Measurements from ENCODE around the gene ALDH3B1.

ALDH3B1 gene

DNA sequence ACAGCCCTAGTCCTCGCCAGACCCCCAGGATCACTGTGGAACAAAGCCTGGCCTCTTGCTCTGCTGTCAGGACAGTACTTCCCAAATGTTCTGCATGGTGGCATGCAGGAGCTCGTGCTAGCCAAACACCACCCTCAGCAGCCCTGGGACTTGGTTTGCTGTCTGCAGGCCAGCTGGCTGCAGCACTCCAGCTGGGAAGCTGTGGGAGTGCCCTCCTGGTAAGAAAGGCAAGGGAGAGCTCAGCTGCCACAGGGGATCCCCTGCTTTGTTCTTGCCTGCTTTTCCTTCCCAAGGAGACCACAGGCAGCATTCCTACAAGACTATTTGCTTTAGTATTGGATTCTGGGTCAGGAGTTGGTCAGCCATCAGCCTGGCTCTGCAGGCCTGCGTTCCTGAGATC is 56.6 kb downstream of the ALDH3B1 start:
- TF ChIP-seq, protein P1, sequence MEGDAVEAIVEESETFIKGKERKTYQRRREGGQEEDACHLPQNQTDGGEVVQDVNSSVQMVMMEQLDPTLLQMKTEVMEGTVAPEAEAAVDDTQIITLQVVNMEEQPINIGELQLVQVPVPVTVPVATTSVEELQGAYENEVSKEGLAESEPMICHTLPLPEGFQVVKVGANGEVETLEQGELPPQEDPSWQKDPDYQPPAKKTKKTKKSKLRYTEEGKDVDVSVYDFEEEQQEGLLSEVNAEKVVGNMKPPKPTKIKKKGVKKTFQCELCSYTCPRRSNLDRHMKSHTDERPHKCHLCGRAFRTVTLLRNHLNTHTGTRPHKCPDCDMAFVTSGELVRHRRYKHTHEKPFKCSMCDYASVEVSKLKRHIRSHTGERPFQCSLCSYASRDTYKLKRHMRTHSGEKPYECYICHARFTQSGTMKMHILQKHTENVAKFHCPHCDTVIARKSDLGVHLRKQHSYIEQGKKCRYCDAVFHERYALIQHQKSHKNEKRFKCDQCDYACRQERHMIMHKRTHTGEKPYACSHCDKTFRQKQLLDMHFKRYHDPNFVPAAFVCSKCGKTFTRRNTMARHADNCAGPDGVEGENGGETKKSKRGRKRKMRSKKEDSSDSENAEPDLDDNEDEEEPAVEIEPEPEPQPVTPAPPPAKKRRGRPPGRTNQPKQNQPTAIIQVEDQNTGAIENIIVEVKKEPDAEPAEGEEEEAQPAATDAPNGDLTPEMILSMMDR (IDR thresholded peaks at IDR 0.05; ENCODE audit: control insufficient read depth, insufficient read depth, low read depth, low read length, missing control alignments), result no peak
- DNase-seq (ENCODE audit: low read depth), result peak; percentile 13
- no peak overlapping the region for H3K4me3 ChIP-seq (ENCODE audit: control insufficient read depth, low read depth, low read length)

GRCh38 chr11:68067991-68068390 is 57.9 kb downstream of the ALDH3B1 start:
- DNase-seq (ENCODE audit: low read depth), result no peak
- H3K4me3 ChIP-seq (ENCODE audit: control insufficient read depth, low read depth, low read length), result no peak overlapping the region
- TF ChIP-seq, protein P1 (IDR thresholded peaks at IDR 0.05; ENCODE audit: control insufficient read depth, insufficient read depth, low read depth, low read length, missing control alignments), result no peak

DNA sequence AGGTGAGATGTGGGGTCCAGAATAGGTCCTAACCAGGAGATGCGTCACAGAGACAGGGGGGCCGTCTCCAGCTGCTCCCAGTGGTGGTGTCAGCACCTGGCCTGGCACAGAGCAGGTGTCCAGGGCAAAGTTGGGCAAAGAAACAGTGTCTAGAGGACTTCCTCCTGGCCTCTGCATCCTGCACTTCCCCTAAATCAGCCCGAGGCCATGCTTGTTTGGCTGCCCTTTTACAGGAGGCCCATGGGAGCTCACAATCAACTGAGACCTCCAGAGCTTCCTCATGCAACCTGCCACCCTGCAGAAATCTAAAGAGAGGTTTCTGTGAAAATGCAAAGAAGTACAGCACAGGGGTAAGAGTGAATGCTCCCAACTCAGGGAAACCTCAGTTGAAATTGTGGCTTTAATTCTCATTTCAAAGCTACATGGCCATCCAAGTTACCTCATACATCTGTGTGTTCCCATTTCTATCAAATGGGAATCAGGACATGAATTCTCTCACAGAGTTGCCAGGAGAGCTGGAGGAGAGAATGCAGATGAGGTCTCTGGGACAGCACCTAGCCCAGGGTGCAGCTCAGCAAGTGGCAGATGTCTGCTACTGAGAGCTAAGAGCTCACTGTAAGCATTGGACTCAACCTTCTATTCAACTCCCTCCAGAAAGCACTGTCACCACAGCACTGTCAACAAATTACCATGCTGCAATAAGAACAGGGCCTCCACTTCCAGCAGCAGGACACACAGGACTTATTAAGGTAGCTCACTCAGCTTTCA is 61.3 kb downstream of the ALDH3B1 start:
- H3K4me3 ChIP-seq (ENCODE audit: control insufficient read depth, low read depth, low read length), result no peak overlapping the region
- DNase-seq (ENCODE audit: low read depth), result no peak
- TF ChIP-seq, protein P1 (IDR thresholded peaks at IDR 0.05; ENCODE audit: control insufficient read depth, insufficient read depth, low read depth, low read length, missing control alignments), result no peak

- TF ChIP-seq, protein P1 (IDR thresholded peaks at IDR 0.05; ENCODE audit: control insufficient read depth, insufficient read depth, low read depth, low read length, missing control alignments), result no peak
- DNase-seq (ENCODE audit: low read depth), result no peak
Measured at GRCh38 chr11:68074584-68075352, 64.6 kb downstream of the ALDH3B1 start.

GRCh38 chr11:68076371-68077042 is 66.4 kb downstream of the ALDH3B1 start:
- TF ChIP-seq, protein P1 (IDR thresholded peaks at IDR 0.05; ENCODE audit: control insufficient read depth, insufficient read depth, low read depth, low read length, missing control alignments), result no peak
- DNase-seq (ENCODE audit: low read depth), result no peak
- H3K4me3 ChIP-seq (ENCODE audit: control insufficient read depth, low read depth, low read length), result no peak overlapping the region

More at GRCh38 chr11:68074584-68075352, 64.6 kb downstream of the ALDH3B1 start:
- H3K4me3 ChIP-seq (ENCODE audit: control insufficient read depth, low read depth, low read length), result no peak overlapping the region
